Measurements from ENCODE around the gene PTPRN2. TPM values are rescaled to one million over a fixed set of nuclear protein-coding genes. Genes with fewer than 3 reads are reported as not detected.

The PTPRN2 gene
- total and polyA plus RNA-seq, 2 donors (not counting 3 experiments of a cell fraction or from before 2014, with no cell fraction given), result 0.62 to 0.88 TPM

DNA sequence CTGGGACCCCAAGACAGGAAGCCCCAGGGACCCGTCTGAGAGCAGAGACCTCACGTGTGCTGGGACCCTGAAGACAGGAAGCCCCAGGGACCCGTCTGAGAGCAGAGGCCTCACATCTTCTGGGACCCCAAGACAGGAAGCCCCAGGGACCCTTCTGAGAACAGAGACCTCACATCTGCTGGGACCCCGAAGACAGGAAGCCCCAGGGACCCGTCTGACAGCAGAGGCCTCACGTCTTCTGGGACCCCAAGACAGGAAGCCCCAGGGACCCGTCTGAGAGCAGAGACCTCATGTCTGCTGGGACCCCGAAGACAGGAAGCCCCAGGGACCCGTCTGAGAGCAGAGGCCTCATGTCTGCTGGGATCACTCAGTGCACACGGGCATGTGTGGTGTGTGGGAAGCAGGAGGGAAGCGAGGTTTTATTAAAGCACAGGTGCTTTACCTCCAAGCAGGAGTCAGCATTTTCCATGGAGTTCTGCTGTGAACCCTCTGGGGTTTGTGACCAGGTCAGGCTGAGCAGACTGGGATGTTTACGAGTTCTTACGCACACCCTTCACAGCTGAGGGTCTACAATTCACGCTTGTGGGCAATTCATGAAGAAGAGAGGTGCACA, 660.2 kb downstream of the PTPRN2 start:
- Histone ChIP-seq H3K4me2 (ENCODE audit: insufficient read depth, low read length) (no peak overlapping the region), H3K9me1 (replicated peaks; ENCODE audit: control insufficient read depth, extremely low read depth, insufficient read depth, low read length) (no peaks in the 10 kb centered on the region), H3K9ac (replicated peaks; ENCODE audit: extremely low read depth, insufficient read depth, low read length) (no peak overlapping the region), H2AFZ (ENCODE audit: low read depth, low read length) (no peak overlapping the region), H3K4me1 (ENCODE audit: control insufficient read depth, extremely low read depth, insufficient read depth, low read length) (no peaks in the 10 kb centered on the region), H4K20me1 (replicated peaks; ENCODE audit: control insufficient read depth, extremely low read depth, insufficient read depth, low read length) (no peaks in the 10 kb centered on the region), H3K79me2 (ENCODE audit: control insufficient read depth, insufficient read depth, low read length) (no peaks in the 10 kb centered on the region), H3K9me3 (replicated peaks; ENCODE audit: control insufficient read depth, insufficient read depth, low read length) (peaks cover 12% of the 10 kb centered on the region), H3K36me3 (ENCODE audit: control insufficient read depth in 2 of 2, extremely low read depth in 1 of 2, insufficient read depth in 2 of 2, low read length in 2 of 2) (no peaks in the 10 kb centered on the region), H3K27ac (ENCODE audit: insufficient read depth, low read depth, low read length) (no peak overlapping the region), H3K27me3 (ENCODE audit: control insufficient read depth in 2 of 2, insufficient read depth in 2 of 2, low read length in 2 of 2) (no peaks in the 10 kb centered on the region), H3K4me3 (replicated peaks in 1 of 3; ENCODE audit: insufficient read depth in 1 of 3, low read depth in 1 of 3, low read length in 3 of 3) (no peak overlapping the region)
- intact Hi-C loops (cut with micrococcal nuclease) (no loop called here), dilution Hi-C loops (cut with MboI; ENCODE audit: extremely low pct_ligation_motif_present, low sequenced_read_pairs) (no loop called here)
- CTCF ChIA-PET, result no interaction called here
- POLR2A ChIA-PET, result no interaction called here
- no TSS peak for BruUV-seq (replicated peaks)
- TF ChIP-seq POLR2AphosphoS5 (IDR thresholded peaks at IDR 0.05; ENCODE audit: insufficient read depth, low read depth, low read length), result no peak
- no peak for TF ChIP-seq FOS (IDR thresholded peaks at IDR 0.05; ENCODE audit: borderline replicate concordance, insufficient read depth, low read length)
- TF ChIP-seq, protein P1, sequence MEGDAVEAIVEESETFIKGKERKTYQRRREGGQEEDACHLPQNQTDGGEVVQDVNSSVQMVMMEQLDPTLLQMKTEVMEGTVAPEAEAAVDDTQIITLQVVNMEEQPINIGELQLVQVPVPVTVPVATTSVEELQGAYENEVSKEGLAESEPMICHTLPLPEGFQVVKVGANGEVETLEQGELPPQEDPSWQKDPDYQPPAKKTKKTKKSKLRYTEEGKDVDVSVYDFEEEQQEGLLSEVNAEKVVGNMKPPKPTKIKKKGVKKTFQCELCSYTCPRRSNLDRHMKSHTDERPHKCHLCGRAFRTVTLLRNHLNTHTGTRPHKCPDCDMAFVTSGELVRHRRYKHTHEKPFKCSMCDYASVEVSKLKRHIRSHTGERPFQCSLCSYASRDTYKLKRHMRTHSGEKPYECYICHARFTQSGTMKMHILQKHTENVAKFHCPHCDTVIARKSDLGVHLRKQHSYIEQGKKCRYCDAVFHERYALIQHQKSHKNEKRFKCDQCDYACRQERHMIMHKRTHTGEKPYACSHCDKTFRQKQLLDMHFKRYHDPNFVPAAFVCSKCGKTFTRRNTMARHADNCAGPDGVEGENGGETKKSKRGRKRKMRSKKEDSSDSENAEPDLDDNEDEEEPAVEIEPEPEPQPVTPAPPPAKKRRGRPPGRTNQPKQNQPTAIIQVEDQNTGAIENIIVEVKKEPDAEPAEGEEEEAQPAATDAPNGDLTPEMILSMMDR (IDR thresholded peaks at IDR 0.05; ENCODE audit: extremely low read depth in 1 of 2, insufficient read depth in 1 of 2, low read depth in 1 of 2, low read length in 2 of 2), result no peak
- TF ChIP-seq MYC (IDR thresholded peaks at IDR 0.05; ENCODE audit: low read depth, low read length), result no peak
- no peak for TF ChIP-seq GATA2 (IDR thresholded peaks at IDR 0.05; ENCODE audit: insufficient read depth, insufficient read length, low read depth, low read length)
- TF ChIP-seq JUN (IDR thresholded peaks at IDR 0.05; ENCODE audit: borderline replicate concordance, insufficient read depth, insufficient read length, low read depth), result no peak
- no peak for TF ChIP-seq EZH2 (IDR thresholded peaks at IDR 0.05; ENCODE audit: borderline replicate concordance, low read depth, low read length, severe bottlenecking)
- TF ChIP-seq POLR2A (IDR thresholded peaks at IDR 0.05; ENCODE audit: low read depth, low read length), result no peak
- TF ChIP-seq MAX (IDR thresholded peaks at IDR 0.05; ENCODE audit: insufficient read depth, insufficient read length), result no peak
- no peak for DNase-seq (ENCODE audit: low read depth, low spot score)
- no peak for FAIRE-seq

Measured in endothelial cell of umbilical vein (primary cell).